ENCODE measurements around the gene KMT2B. TPM values are rescaled to one million over a fixed set of nuclear protein-coding genes. Genes with fewer than 3 reads are reported as not detected.

Gene KMT2B
- total and polyA plus RNA-seq, 2 of the 8 experiments (the other 6 are each of a cell fraction or from before 2014, with no cell fraction given), result 26.7 to 38.6 TPM

DNA sequence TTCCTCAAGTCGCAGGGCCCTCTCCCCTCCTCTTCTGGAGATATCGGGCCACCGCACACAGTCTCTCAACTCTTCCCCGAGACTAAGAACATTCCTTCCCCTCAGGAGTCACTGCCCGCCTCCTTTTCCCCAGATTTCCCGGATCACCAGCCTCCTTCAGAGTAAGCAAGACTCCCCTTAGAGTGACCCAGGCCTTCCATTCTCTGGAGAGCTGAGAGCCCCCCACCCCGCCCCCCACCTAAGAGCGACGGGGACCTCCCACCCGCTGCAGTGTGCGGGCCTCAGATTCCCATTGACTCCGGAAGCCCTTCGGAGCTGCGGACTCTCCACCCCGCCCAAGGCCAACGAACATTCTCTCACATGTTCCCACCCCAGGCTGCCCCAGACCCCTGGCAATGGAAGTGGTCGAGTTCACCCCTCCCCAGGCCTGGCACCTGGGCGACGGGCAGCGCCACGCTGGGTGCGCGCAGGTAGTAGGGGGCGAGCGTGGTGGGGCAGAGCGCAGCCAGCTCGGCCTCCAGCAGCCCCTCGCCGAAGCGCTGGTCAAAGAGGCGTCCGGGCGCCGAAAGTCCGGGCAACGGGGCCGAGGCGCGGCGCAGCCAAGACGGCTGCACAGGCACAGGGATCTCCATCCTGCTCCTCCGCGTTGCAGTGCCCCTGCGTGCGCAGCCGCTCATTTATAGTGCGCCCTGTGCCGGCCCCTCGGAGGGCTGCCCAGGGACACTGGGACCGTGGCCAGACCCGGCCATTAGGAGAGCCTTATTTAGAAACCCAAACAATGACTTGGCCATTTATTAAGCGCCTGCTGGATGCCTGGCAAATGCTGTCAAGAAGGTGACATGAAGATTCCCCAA lies 38.8 kb downstream of the KMT2B start, which contains the start of gene HSPB6 (continued):
- peak; percentile 67; the same call in 1 of the 2 replicates for TF ChIP-seq TBP (IDR thresholded peaks at IDR 0.05; ENCODE audit: low read depth, low read length)

Measured in H1 (cell line).